NOMO-1 treated with DMSO at 0.1 percent for 48 hours (cell line): ENCODE data around the gene NRL.

Experiments used
- DNase-seq: peaks from one replicate; lab custom pipeline; 2025; ENCODE audit not compliant: unreplicated experiment; lab: John Stamatoyannopoulos, UW

Gene NRL

GRCh38 chr14:24068711-24069410 is 45.9 kb downstream of the NRL start:
- no peak for DNase-seq

- DNase-seq = no peak
Measured at GRCh38 chr14:24067133-24068082, 47.3 kb downstream of the NRL start.

GRCh38 chr14:24066496-24067132 is 48.1 kb downstream of the NRL start:
- DNase-seq = no peak

- no peak for DNase-seq
Measured at GRCh38 chr14:24065408-24065807, 49.3 kb downstream of the NRL start.

- no peak for DNase-seq
Measured at GRCh38 chr14:24064856-24065255, 49.9 kb downstream of the NRL start.

GRCh38 chr14:24064091-24064795 is 50.5 kb downstream of the NRL start:
- DNase-seq = no peak

GRCh38 chr14:24063263-24063836 is 51.4 kb downstream of the NRL start:
- DNase-seq = no peak

GRCh38 chr14:24062216-24062980 is 52.4 kb downstream of the NRL start:
- no peak for DNase-seq

GRCh38 chr14:24060984-24061913 is 53.5 kb downstream of the NRL start:
- no peak for DNase-seq

GRCh38 chr14:24060443-24060842 is 54.3 kb downstream of the NRL start:
- no peak for DNase-seq

- no peak for DNase-seq
Measured at GRCh38 chr14:24059841-24060388, 54.8 kb downstream of the NRL start.

- DNase-seq = no peak
Measured at GRCh38 chr14:24058951-24059475, 55.7 kb downstream of the NRL start.

GRCh38 chr14:24058260-24058950 is 56.3 kb downstream of the NRL start:
- DNase-seq = peak; percentile 28

- no peak for DNase-seq
Measured at GRCh38 chr14:24057867-24058259, 56.9 kb downstream of the NRL start.

GRCh38 chr14:24057271-24057670 is 57.5 kb downstream of the NRL start:
- no peak for DNase-seq

- no peak for DNase-seq
Measured at GRCh38 chr14:24056800-24057184, 58.0 kb downstream of the NRL start.

GRCh38 chr14:24055971-24056799 is 58.6 kb downstream of the NRL start:
- DNase-seq = no peak
